ENCODE measurements around the gene RGCC.
A peak's percentile ranks its signal among the peaks of the same experiment; 100 is the strongest.
"Not testable (repeated sequence)": the region's sequence is repeated elsewhere in the genome, so short reads cannot be mapped to it uniquely, and the experiment has no call there.

The RGCC gene

GRCh38 chr13:41492432-41493260 lies 35.3 kb downstream of the RGCC start:
- DNase-seq = peak; percentile 17

GRCh38 chr13:41494202-41494601 lies 36.9 kb downstream of the RGCC start:
- no peak for DNase-seq

GRCh38 chr13:41495044-41495443 lies 37.7 kb downstream of the RGCC start:
- DNase-seq = no peak

GRCh38 chr13:41496420-41497234 lies 39.3 kb downstream of the RGCC start:
- DNase-seq = no peak

- DNase-seq = no peak
Measured at GRCh38 chr13:41497436-41497835, 40.1 kb downstream of the RGCC start.

GRCh38 chr13:41499452-41499851 lies 42.1 kb downstream of the RGCC start:
- no peak for DNase-seq

GRCh38 chr13:41500511-41500910 lies 43.2 kb downstream of the RGCC start:
- DNase-seq = peak; percentile 27

- DNase-seq = no peak
Measured at GRCh38 chr13:41501281-41501680, 43.9 kb downstream of the RGCC start.

- DNase-seq = no peak
Measured at GRCh38 chr13:41502031-41502430, 44.7 kb downstream of the RGCC start.

- DNase-seq = no peak
Measured at GRCh38 chr13:41502673-41503072, 45.3 kb downstream of the RGCC start.

GRCh38 chr13:41503356-41503755 lies 46.0 kb downstream of the RGCC start:
- DNase-seq = no peak

GRCh38 chr13:41504657-41505056 lies 47.3 kb downstream of the RGCC start:
- not testable (repeated sequence) for DNase-seq

- no peak for DNase-seq
Measured at GRCh38 chr13:41505209-41505835, 48.0 kb downstream of the RGCC start.

GRCh38 chr13:41506312-41506711 lies 49.0 kb downstream of the RGCC start:
- DNase-seq = no peak

- DNase-seq = no peak
Measured at GRCh38 chr13:41509971-41510370, 52.6 kb downstream of the RGCC start.

GRCh38 chr13:41511827-41512226 lies 54.5 kb downstream of the RGCC start:
- DNase-seq = no peak

GRCh38 chr13:41512441-41512840 lies 55.1 kb downstream of the RGCC start:
- DNase-seq = no peak

- DNase-seq = no peak
Measured at GRCh38 chr13:41513600-41513999, 56.2 kb downstream of the RGCC start.

- DNase-seq = no peak
Measured at GRCh38 chr13:41514853-41515395, 57.6 kb downstream of the RGCC start.

- DNase-seq = no peak
Measured at GRCh38 chr13:41515491-41516139, 58.3 kb downstream of the RGCC start.

GRCh38 chr13:41516166-41516565 lies 58.8 kb downstream of the RGCC start:
- no peak for DNase-seq

GRCh38 chr13:41516760-41517159 lies 59.4 kb downstream of the RGCC start:
- DNase-seq = no peak

Measured in activated effector memory CD4-positive, alpha-beta T cell treated with Interleukin-2 at 50 U/mL for 16 hours (primary cell).